NCI-H2029 (cell line): Measurements from ENCODE around the gene RNF224.

Experiments
- DNase-seq: peaks from one replicate; lab custom pipeline; 2025; lab: John Stamatoyannopoulos, UW

Gene RNF224

GRCh38 chr9:137215196-137215986 is 11.9 kb upstream of the RNF224 start:
- DNase-seq = no peak

GRCh38 chr9:137216188-137216965 is 10.9 kb upstream of the RNF224 start:
- DNase-seq = no peak

- DNase-seq = peak; percentile 83
Measured at GRCh38 chr9:137217276-137218211, 9.8 kb upstream of the RNF224 start.

- no peak for DNase-seq
Measured at GRCh38 chr9:137218212-137218753, 9.0 kb upstream of the RNF224 start.

GRCh38 chr9:137218754-137219271 is 8.5 kb upstream of the RNF224 start:
- DNase-seq = peak; percentile 43

GRCh38 chr9:137219757-137220316 is 7.5 kb upstream of the RNF224 start:
- no peak for DNase-seq

GRCh38 chr9:137220317-137221094 is 6.8 kb upstream of the RNF224 start:
- no peak for DNase-seq

GRCh38 chr9:137221095-137221505 is 6.2 kb upstream of the RNF224 start:
- DNase-seq = no peak

GRCh38 chr9:137221506-137222111 is 5.7 kb upstream of the RNF224 start:
- DNase-seq = no peak

- no peak for DNase-seq
Measured at GRCh38 chr9:137222190-137223077, 4.9 kb upstream of the RNF224 start, which contains the start of gene RNF208. Gene RNF208 (minus strand): TSS chr9:137222240. CDS start chr9:137221212, 1,028 bp downstream.

- DNase-seq = peak; percentile 99
Measured at GRCh38 chr9:137223078-137223970, 4.0 kb upstream of the RNF224 start.

GRCh38 chr9:137224830-137225694 is 2.2 kb upstream of the RNF224 start, which contains the start of gene CYSRT1:
Gene CYSRT1 (plus strand): TSS chr9:137225174. CDS start chr9:137225622, 448 bp downstream.
- no peak for DNase-seq

- DNase-seq = no peak
Measured at GRCh38 chr9:137225699-137226331, 1.5 kb upstream of the RNF224 start.

- no peak for DNase-seq
Measured at GRCh38 chr9:137226338-137227053, 806 bp upstream of the RNF224 start.

- no peak for DNase-seq
Measured at GRCh38 chr9:137227853-137228505, 677 bp downstream of the RNF224 start.
